Ovary (tissue), 3 donors: Measurements from ENCODE around the gene KDM2A.

Source experiments
- CTCF ChIP-seq, 3 donors: fragments of 450-650 bp in 2 of 3; fragments of 200-600 bp in 1 of 3; IDR thresholded peaks; one replicate each; pipeline versions ENCODE4 v1.5.1 to v1.8.0; 2016 to 2022; ENCODE audit warnings: antibody characterized with exemption in 3 of 3, mild to moderate bottlenecking in 1 of 3
- EP300 ChIP-seq: sonication (generic); formaldehyde crosslinking; IDR thresholded peaks from one replicate; pipeline ENCODE4 v1.6.1; 2017; ENCODE audit warnings: antibody characterized with exemption
- donor health status: DM: no; HTN: no; CAD: no.

- TF ChIP-seq CTCF (IDR thresholded peaks at IDR 0.05) (no peak), EP300 (no peak)
Observed at GRCh38 chr11:67268962-67269268, 149.9 kb downstream of the KDM2A start.
